ENCODE data around the gene FREM3.

Gene FREM3

GRCh38 chr4:143641361-143641760, 59.1 kb downstream of the FREM3 start:
- no peak overlapping the region for H3K4me3 ChIP-seq (ENCODE audit: low read depth, low read length)
- TF ChIP-seq CTCF (IDR thresholded peaks at IDR 0.05; ENCODE audit: borderline replicate concordance, insufficient read depth, low read depth, low read length) = no peak

GRCh38 chr4:143634763-143635162, 65.7 kb downstream of the FREM3 start:
- no peak for TF ChIP-seq CTCF (IDR thresholded peaks at IDR 0.05; ENCODE audit: borderline replicate concordance, insufficient read depth, low read depth, low read length)
- H3K4me3 ChIP-seq (ENCODE audit: low read depth, low read length) = no peak overlapping the region

- TF ChIP-seq CTCF (IDR thresholded peaks at IDR 0.05; ENCODE audit: borderline replicate concordance, insufficient read depth, low read depth, low read length) = no peak
Measured at GRCh38 chr4:143633833-143634232, 66.6 kb downstream of the FREM3 start.

GRCh38 chr4:143626134-143626911, 74.2 kb downstream of the FREM3 start:
- H3K4me3 ChIP-seq (ENCODE audit: low read depth, low read length) = no peak overlapping the region
- no peak for TF ChIP-seq CTCF (IDR thresholded peaks at IDR 0.05; ENCODE audit: borderline replicate concordance, insufficient read depth, low read depth, low read length)

More at GRCh38 chr4:143633833-143634232, 66.6 kb downstream of the FREM3 start:
- H3K4me3 ChIP-seq (ENCODE audit: low read depth, low read length) = no peak overlapping the region

- H3K4me3 ChIP-seq (ENCODE audit: low read depth, low read length) = no peak overlapping the region
- TF ChIP-seq CTCF (IDR thresholded peaks at IDR 0.05; ENCODE audit: borderline replicate concordance, insufficient read depth, low read depth, low read length) = no peak
Measured at GRCh38 chr4:143625632-143626031, 74.8 kb downstream of the FREM3 start.

- no peak for TF ChIP-seq CTCF (IDR thresholded peaks at IDR 0.05; ENCODE audit: borderline replicate concordance, insufficient read depth, low read depth, low read length)
- no peak overlapping the region for H3K4me3 ChIP-seq (ENCODE audit: low read depth, low read length)
Measured at GRCh38 chr4:143623896-143624295, 76.6 kb downstream of the FREM3 start.

- no peak for TF ChIP-seq CTCF (IDR thresholded peaks at IDR 0.05; ENCODE audit: borderline replicate concordance, insufficient read depth, low read depth, low read length)
- H3K4me3 ChIP-seq (ENCODE audit: low read depth, low read length) = no peak overlapping the region
Measured at GRCh38 chr4:143618811-143619210, 81.7 kb downstream of the FREM3 start.
